Tongue (tissue), 2 donors: Measurements from ENCODE around the gene ST8SIA6. TPM values are rescaled to one million over a fixed set of nuclear protein-coding genes. Genes with fewer than 3 reads are reported as not detected.
A peak's percentile ranks its signal among the peaks of the same experiment; 100 is the strongest.

Experiments
- DNase-seq: peaks from one replicate; pipeline ENCODE4 v3.0.0-alpha.2; 2015
- total RNA-seq: library from RNA; depleted of rRNA; stranded (reverse); fragments of >200 nt; gene quantifications from one replicate; pipeline ENCODE4 v1.2.3, GENCODE V29; 2014

Gene ST8SIA6
- total RNA-seq, 1 donor from 2014 or later = 2.9 TPM

DNA sequence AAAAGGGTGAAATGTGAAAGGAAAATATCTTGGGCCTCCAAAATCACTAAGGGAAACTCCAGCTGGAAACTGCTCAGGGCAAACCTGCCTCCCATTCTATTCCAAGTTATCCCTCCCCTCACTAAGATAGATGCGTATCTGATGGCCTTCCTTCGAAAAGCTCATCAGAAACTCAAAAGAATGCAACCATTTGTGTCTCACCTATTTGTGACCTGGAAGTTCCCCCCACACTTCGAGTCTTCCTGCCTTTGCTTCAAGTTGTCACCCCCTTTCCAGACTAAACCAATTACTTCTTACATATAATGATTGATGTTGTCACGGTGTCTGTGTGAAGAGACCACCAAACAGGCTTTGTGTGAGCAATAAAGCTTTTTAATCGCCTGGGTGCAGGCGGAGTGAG, 69.3 kb downstream of the ST8SIA6 start:
- DNase-seq = no peak

DNA sequence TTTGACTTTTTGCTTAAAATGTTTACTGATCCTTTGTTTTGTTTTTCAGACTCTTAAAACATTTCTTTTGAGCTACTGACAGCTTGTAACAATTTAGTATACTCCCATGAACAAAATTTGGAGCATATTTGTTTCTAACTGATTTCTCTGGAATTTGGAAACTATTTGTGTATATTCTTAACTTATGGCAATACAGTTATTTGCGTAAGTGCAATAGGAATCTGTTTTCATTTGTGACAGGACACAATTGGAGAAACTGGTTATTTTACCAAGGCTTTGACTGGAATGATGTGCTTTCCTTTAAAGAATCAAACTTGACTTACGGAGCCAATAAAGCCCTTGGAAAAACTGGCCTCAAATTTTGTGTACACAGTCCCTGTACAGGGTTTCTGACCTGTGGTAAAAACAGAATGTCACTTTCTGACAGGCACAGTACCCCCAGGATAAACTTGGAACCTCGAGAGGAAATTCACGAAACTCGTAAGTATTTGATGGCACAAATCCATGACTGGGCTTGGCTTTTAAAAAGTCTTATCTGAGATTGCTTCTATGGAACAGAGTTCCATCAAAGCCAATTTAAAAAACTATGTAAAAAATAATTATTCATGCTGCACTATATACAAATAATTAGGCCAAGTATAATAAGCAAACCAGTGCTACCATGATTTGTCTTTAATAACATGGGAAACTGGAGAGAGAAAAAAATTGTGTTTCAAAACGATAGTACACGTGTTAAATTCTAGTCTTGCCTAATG, 70.4 kb downstream of the ST8SIA6 start:
- DNase-seq = peak; percentile 35

GRCh38 chr10:17381502-17382142, 72.8 kb downstream of the ST8SIA6 start:
- no peak for DNase-seq

DNA sequence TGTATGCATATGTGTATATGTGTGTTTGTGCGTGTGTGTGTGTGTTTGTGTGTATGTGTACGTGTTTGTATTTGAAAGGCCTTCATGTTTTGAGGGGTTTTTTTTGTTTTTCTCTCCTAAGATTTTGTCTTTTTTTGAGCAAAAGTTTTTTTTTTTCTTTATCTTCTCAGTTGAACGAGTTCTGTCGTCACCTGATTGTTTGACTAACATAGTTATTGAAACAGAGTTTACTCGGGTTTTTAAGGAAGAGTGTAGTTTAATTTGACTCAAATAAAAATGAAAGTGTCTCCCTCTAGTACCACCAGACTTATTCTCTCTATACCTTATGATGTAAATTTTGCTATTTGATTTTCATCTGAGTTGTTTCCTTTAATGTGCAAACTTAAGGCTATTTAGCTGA, 73.5 kb downstream of the ST8SIA6 start:
- no peak for DNase-seq

DNA sequence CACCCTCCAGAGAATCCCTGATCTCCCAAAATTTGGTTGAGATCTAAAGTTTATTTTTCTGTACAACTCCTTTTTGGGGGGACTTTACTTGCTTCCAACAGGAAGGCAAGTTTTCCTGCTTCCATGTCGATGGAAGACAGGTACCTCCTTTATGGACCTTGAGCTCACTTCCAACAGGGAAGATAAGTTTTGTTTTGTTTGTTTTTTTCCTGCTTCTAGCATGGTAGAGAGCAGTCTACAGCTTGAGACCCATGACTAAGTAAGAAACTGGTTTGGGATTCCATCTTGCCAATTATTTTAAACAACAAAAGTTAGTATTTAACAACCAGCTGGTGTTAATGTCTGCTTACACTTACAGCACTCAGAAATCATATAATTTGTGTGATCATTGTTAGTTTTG, 74.4 kb downstream of the ST8SIA6 start:
- no peak for DNase-seq

DNA sequence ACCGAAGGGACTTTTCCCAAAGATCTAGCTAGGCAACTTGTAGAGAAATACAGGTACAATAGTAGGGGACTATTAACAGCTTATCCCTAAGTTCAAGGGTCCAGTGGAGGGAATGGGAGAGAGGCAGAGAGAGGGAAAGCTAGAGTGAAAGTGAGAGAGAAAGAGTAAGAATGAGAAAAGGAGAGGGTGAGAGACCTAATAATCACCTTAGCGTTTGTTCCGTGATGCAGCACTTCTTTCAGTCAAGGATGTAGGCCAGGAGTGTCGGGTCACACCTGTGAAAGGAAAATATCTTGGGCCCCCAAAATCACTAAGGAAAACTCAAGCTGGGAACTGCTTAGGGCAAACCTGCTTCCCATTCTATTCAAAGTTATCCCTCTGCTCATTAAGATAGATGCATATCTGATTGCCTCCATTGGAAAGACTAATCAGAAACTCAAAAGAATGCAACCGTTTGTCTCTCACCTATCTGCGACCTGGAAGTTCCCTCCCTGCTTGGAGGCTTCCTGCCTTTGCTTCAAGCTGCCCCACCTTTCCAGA, 75.2 kb downstream of the ST8SIA6 start:
- DNase-seq = no peak

DNA sequence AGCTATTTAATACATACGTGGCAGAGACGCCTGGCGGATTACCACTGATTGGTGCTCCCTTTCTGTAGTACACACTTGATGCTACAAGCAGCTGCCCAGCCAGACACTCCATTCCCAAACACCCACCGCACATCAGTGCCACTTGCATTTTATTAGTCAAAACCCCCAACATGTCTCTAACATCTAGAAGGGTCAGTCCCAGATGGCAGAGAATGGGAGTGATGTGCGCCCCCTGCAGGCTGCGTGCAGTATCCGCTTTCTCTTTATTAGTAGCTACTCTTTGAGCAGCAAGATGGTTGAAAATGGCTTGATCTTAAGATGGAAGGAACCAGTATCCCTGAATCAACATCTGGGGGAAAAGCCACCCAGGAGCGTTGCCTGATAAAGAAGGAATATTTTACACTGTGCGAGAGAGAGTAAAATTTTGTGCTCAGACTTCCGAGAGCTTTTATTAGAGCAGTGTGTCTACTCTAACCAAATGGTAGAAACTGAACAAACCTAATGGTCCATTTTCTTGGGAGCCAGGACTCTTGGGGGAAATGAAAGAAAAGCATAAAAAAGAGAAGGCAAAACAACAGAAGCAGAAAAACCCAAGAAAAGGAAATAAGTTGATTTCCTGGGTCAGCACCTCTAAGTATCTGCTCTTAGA, 78.3 kb downstream of the ST8SIA6 start:
- no peak for DNase-seq

DNA sequence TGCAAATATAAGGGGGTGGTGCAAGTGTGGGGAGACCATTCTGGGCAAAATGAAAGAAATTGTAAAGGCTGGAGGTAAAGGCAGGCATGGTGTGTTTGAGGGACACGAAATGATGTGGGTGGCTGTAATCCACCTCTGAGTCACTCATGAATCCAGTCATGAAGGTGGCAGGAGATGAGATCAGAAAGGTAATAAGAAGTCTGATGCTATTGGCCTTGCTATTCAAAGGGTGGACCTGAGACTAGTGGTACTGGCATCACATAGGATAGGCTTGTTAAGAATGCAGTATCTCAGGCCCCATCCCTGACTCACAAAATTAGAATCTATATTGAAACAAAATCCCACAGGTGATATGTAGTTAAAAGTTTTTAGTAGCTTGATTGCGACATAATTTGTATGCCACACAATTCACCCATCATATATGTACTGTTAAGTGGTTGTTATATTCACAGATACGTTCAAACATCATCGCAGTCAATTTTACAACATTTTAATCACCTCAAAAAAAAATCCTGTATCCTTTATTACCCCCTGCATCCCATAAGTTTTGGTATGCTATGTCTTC, 85.6 kb downstream of the ST8SIA6 start:
- DNase-seq = no peak

DNA sequence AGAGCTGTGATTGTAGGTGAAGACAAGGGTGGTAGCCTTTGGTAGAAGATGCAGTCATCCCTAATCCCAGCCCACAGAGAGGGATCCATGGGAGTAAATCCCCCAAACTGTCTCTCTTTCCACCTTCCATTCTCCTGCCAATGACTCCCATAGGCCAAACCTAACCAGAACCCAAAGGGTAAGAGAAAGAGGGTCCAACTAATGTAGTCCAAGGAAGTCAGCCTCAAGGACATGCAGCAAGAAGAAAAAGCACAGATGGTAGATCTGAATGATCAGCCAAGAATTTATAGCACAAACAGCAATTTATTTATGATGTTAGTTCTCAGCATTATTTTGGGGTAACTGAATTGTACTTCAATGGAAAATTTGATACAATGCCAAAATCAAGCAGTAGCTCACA, 87.7 kb downstream of the ST8SIA6 start:
- no peak for DNase-seq

DNA sequence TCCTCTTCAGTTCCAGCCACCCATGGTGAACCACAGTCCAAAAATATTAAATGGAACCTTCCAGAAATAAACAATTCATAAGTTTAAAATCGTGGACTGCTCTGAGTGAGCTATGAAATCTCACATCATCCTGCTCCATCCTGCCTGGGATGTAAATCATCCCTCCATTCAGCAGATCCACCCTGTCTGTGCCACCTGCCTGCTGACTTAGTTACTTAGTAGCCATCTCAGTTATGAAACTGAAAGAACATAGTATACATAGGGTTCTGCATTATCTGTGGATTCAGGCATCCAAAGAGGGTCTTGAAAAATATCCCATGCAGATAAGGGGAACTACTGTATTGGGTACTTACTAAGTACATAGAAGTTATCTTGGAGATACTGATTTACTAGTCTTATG, 89.0 kb downstream of the ST8SIA6 start:
- no peak for DNase-seq

DNA sequence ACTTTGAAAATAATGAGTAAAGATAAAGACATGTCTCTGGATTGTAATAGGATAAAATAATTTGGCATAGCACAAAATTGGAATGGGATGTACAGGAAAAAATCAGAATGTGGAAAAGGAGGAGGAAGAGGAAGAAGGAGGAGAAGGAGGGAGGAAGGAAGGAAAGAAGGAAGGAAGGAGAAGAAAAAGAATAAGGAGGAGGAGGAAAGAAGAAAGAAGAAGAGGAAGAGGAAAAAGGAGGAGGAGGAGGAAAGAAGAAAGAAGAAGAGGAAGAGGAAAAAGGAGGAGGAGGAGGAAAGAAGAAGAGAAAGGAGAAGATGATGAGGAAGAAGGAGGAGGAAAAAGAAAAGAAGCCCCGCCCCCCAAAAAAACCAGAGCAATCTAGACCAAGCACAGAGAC, 95.9 kb downstream of the ST8SIA6 start:
- no peak for DNase-seq

- no peak for DNase-seq
These were observed 96.6 kb downstream of the ST8SIA6 start for GRCh38 chr10:17357781-17358180.

GRCh38 chr10:17356820-17357219, 97.6 kb downstream of the ST8SIA6 start:
- no peak for DNase-seq

DNA sequence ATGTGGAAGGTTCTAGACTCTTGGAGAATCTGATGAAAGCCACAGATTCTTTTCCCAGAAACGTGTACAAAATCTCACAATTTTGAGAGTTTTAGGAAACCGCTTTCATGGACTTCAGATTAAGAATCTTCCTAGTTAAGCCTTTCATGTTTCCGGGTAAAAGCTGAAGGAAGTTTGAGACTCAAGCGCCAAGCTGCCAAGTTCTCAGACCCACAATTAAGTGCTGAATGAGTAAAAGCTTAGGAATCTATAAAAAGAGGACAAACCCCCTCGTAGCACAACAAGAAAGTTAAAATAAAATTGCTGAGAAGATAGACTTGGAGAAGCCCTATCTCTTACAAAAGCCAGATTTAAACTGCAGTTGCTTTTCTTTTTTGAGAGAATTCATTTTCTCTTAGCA, 99.6 kb downstream of the ST8SIA6 start:
- no peak for DNase-seq

DNA sequence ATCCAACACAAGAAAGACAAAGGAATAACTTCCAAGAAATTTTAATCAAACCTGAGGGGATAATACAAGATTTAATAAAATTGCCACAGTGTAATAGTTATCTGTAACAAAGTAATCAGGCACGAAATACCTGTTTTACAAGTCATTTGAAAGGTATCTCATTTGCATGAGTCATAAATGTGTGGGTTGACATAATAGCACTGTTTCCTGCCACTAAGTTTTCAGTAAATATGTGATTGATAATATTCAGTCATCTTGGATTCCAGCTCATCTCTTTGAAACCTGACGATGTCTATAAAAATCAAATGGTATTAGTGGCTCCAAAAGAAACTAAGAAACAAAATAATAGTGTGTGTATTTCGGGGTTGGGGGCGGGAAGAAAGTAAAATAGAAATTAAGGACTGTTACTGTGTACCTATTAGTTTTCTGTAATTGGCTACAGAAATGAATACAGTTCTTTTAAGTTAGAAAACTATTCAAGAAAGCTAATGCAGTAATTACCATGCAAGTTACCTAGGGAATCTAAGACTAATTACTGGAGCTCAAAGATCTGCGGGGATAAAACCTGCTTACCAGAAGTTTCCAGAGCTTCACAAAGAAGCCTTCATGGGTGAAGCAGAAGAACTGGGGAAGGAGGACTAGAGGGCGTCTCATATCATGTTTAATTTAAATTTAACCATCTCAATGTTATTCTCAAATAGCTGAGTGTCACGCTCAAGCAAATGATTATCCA, 100.7 kb downstream of the ST8SIA6 start:
- DNase-seq = peak; percentile 3

DNA sequence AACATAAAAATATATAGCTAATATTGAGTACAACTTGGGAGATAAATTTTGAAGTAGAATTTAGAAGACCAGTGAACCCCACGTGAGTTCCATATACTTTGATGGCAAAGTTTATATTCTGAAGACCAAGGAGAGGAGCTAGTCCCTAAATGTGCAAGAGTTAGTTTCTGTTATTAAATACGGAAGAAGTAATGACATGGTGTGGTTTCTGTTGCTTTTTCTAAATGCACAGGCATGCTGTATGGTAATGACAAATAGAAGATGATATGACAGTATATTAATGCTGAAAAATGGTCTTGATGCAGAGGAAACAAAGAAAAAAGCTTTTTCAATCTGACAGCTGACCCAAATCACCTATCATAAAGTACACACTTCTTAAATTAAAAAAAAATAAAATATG, 101.8 kb downstream of the ST8SIA6 start:
- DNase-seq = no peak

- DNase-seq = no peak
These were observed 102.9 kb downstream of the ST8SIA6 start for GRCh38 chr10:17351506-17351905.

GRCh38 chr10:17349717-17350116, 104.7 kb downstream of the ST8SIA6 start:
- DNase-seq = no peak

GRCh38 chr10:17348501-17349349, 105.7 kb downstream of the ST8SIA6 start:
- DNase-seq = peak; percentile 69

GRCh38 chr10:17348011-17348500, 106.3 kb downstream of the ST8SIA6 start:
- DNase-seq = no peak

DNA sequence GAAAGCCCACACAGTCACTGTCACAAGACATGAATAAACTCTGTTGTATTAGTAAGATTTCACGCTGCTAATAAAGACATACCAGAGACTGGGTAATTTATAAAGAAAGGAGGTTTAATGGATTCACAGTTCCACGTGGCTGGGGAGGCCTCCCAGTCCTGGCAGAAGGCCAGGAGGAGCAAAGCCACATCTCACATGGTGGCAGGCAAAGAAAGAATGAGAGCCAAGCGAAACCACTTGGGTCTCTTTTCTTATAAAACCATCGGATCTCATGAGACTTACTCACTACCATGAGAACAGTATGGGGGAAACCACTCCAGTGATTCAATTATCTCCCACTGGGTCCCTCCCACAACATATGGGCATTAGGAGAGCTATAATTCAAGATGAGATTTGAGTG, 110.2 kb downstream of the ST8SIA6 start:
- no peak for DNase-seq
